ENCODE data around the gene CABP4.

Gene CABP4

DNA sequence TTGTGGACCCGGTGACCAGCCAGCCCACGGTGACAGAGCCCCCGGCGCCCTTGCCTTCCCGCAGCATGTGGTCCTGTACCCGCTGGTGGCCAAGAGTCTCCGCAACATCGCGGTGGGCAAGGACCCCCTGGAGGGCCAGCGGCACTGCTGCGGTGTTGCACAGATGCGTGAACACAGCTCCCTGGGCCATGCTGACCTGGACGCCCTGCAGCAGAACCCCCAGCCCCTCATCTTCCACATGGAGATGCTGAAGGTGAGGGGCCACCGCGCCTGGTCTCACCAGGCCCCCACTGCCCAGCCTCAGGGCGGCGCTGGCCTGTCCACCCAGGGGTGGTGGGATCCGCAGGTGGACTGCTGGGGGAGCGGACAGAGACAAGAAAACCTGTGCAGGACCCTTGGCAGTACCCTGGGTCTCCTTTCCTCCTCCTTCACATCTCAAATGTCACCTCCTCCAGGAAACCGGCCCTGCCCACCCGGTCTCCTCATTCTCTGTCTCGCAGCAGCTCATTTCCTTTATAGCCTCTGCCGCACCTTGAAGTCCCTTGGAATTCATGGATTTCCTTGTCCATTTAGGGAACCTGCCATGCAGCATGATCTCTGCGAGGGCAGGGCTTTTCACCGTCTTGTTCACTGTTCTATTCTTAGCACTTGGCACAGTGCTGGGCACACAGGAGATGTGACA, 34.2 kb downstream of the CABP4 start:
- DNase-seq (ENCODE audit: low read depth in 2 of 2), result no peak

DNA sequence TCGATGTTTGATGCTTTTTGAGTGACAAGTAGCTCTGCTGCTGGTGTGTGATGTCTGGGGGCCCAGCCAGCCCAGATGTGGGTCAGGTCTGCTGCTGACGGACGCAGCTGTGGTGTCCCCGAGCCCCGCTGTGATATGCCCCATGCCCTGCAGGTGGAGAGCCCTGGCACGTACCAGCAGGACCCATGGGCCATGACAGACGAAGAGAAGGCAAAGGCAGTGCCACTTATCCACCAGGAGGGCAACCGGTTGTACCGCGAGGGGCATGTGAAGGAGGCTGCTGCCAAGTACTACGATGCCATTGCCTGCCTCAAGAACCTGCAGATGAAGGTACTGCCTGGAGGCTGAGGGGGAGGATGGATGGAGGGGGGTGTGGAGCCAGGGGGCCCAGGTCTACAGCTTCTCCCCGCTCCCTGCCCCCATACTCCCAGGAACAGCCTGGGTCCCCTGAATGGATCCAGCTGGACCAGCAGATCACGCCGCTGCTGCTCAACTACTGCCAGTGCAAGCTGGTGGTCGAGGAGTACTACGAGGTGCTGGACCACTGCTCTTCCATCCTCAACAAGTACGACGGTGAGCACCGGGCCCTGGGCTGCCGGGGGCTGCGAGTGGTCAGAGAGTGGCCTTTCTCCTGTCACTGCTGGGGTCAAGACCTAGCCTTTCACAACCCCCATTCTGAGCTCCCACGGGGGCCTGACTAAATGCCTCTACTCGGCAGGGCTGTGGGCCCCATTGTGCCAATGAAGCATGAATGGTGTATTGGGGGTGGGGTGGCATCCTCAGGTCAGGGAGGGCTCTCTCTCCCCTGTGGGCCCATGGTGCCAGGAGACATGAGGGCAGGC, 35.0 kb downstream of the CABP4 start:
- no peak for DNase-seq (ENCODE audit: low read depth in 2 of 2)
- no peak overlapping the region for H3K4me3 ChIP-seq (replicated peaks in 1 of 2; ENCODE audit: low read depth in 2 of 2, low read length in 2 of 2)
- TF ChIP-seq, protein P1, sequence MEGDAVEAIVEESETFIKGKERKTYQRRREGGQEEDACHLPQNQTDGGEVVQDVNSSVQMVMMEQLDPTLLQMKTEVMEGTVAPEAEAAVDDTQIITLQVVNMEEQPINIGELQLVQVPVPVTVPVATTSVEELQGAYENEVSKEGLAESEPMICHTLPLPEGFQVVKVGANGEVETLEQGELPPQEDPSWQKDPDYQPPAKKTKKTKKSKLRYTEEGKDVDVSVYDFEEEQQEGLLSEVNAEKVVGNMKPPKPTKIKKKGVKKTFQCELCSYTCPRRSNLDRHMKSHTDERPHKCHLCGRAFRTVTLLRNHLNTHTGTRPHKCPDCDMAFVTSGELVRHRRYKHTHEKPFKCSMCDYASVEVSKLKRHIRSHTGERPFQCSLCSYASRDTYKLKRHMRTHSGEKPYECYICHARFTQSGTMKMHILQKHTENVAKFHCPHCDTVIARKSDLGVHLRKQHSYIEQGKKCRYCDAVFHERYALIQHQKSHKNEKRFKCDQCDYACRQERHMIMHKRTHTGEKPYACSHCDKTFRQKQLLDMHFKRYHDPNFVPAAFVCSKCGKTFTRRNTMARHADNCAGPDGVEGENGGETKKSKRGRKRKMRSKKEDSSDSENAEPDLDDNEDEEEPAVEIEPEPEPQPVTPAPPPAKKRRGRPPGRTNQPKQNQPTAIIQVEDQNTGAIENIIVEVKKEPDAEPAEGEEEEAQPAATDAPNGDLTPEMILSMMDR (IDR thresholded peaks at IDR 0.05; ENCODE audit: low read depth, low read length), result no peak

More for the DNA sequence above, 34.2 kb downstream of the CABP4 start:
- H3K4me3 ChIP-seq (replicated peaks in 1 of 2; ENCODE audit: low read depth in 2 of 2, low read length in 2 of 2), result no peak overlapping the region
- TF ChIP-seq, protein P1 (IDR thresholded peaks at IDR 0.05; ENCODE audit: low read depth, low read length), result no peak

DNA sequence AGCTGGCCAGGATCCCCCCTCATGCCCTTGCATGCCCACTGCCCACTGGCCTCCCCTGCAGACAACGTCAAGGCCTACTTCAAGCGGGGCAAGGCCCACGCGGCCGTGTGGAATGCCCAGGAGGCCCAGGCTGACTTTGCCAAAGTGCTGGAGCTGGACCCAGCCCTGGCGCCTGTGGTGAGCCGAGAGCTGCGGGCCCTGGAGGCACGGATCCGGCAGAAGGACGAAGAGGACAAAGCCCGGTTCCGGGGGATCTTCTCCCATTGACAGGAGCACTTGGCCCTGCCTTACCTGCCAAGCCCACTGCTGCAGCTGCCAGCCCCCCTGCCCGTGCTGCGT, 35.5 kb downstream of the CABP4 start:
- DNase-seq (ENCODE audit: low read depth in 2 of 2), result no peak
- no peak overlapping the region for H3K4me3 ChIP-seq (replicated peaks in 1 of 2; ENCODE audit: low read depth in 2 of 2, low read length in 2 of 2)
- TF ChIP-seq, protein P1 (IDR thresholded peaks at IDR 0.05; ENCODE audit: low read depth, low read length), result no peak

DNA sequence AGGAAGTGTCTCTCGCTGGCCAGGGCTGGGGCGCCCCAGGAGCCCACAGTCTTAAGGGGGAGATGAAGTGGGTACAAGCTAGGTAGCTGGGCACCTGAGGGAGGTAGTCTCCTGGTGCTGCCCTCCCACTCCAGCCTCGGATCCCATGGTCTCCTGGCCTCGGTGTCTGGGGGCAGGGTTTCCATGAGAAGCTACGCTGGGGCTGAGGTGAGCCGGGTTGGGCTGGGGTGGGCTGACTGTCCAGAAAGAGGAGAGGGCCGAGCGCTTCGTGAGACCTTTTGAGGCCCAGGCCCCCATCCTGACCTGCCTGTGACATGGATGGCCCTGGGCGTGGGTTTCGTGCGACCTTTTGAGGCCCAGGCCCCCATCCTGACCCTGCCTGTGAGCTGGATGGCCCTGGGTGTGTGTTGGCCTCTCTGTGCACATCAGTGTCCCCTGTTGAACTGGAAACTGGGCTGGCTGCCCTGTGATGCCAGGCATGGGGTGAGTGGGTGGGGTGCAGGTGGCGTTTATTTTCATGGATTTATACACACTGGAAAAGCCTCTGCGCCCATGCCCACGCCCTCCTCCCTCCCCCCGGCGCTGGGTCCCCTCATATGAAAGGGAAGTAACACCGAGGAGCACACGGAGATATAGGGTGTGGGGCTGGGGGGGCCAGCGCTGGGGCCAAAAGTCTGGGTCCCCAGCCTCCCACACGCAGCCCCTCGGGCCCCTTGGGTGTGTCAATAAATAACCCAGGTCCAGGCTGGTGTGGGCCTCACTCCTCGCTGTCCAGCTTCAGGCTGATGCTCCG, 36.3 kb downstream of the CABP4 start:
- no peak overlapping the region for H3K4me3 ChIP-seq (replicated peaks in 1 of 2; ENCODE audit: low read depth in 2 of 2, low read length in 2 of 2)
- TF ChIP-seq, protein P1 (IDR thresholded peaks at IDR 0.05; ENCODE audit: low read depth, low read length), result no peak
- DNase-seq (ENCODE audit: low read depth in 2 of 2), result no peak

DNA sequence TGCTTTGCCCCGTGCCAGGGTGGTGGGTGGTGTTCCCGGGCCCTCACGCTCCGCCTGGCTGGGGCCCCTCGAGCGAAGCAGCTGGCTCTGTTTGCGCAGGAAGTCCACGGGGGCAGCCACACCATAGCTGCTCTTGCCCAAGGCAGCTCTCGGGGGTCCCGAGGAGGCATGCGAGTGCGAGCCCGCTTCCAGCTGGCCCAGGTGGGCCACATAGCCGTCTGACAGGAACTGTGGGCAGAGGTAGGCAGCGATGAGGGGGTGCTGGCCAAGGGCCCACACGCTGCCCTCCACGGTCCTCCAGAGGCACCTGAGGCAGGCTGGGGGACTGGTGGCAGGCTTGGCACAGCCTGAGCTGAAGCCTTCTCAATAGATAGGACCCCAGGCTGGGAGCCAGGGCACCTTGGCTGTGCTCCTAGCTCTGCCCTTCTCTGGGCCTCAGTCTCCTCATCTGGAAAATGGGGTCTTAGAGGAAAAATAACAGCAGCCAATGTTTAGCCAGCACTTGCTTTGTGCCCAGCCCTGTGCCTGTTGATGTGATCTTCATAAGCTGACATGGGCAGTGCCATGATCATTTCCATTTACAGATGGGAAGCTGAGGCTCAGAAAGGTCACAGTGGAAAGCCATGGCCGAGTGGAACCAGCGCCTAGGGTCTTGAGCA, 37.0 kb downstream of the CABP4 start:
- DNase-seq (ENCODE audit: low read depth in 2 of 2), result no peak
- no peak overlapping the region for H3K4me3 ChIP-seq (replicated peaks in 1 of 2; ENCODE audit: low read depth in 2 of 2, low read length in 2 of 2)
- TF ChIP-seq, protein P1 (IDR thresholded peaks at IDR 0.05; ENCODE audit: low read depth, low read length), result no peak

DNA sequence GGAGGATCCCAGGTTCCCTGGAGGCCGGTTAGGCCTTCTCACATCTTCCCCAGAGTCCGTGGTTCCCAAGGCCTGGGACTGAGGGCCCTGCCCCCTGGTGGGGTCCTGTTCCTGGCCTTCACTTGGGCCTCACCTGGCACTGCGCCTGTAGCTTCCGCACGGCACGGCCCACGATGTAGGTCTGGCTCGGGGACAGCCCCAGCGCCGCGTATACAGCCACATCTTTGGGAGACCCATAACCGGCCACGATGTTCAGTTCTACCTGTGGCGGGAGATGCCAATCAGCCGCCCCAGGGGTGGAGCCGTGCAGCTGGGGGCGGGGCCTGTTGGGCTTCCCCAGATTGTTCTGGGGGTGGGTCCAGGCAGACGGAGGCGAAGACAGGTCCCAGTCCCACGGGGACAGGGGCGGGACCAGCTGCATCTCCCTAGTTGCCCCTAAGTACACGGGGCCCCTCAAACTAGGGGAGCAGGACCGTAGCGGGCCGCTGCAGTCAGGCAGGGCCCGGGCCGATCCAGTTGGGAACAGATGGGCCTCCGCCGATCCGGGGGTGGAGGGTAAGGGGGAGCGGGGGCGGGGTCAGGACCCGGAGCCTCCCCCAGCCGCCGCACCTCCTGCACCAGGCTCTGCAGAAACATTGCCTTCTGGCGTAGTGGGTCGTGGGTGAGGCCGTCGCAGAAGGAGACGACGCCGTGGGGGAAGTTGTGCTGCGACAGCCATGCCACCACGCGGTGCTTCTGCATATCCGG, 37.8 kb downstream of the CABP4 start:
- TF ChIP-seq, protein P1 (IDR thresholded peaks at IDR 0.05; ENCODE audit: low read depth, low read length), result no peak
- no peak overlapping the region for H3K4me3 ChIP-seq (replicated peaks in 1 of 2; ENCODE audit: low read depth in 2 of 2, low read length in 2 of 2)
- DNase-seq (ENCODE audit: low read depth in 2 of 2), result no peak

All from cardiac fibroblast (primary cell).